Aorta (tissue), 5 donors: ENCODE data around the gene CDK2. TPM values are rescaled to one million over a fixed set of nuclear protein-coding genes. Genes with fewer than 3 reads are reported as not detected.
"Not testable (repeated sequence)": the region's sequence is repeated elsewhere in the genome, so short reads cannot be mapped to it uniquely, and the experiment has no call there.

Experiments
- ATAC-seq: fragments of 200-7000 bp; cut with Tn5 transposase; one replicate; pipeline ENCODE4 v1.9.1; 2022; ENCODE audit warnings: moderate library complexity; ENCODE audit not compliant: low FRiP score
- DNase-seq, 2 donors: peaks; one replicate each; pipeline ENCODE4 v3.0.0-alpha.2; 2020
- H3K27ac ChIP-seq, 2 donors: one replicate each; pipeline ENCODE4 v1.5.1; 2013; ENCODE audit warnings: low read length in 2 of 2, mild to moderate bottlenecking in 2 of 2, moderate library complexity in 2 of 2, control low read depth in 1 of 2, inconsistent platforms in 1 of 2, low read depth in 1 of 2
- H3K27me3 ChIP-seq, 2 donors: one replicate each; pipeline ENCODE4 v1.6.1; 2013; ENCODE audit warnings: control low read depth in 1 of 2, low read length in 1 of 2, mild to moderate bottlenecking in 1 of 2, moderate library complexity in 1 of 2; ENCODE audit not compliant: insufficient read depth in 2 of 2, control insufficient read depth in 1 of 2
- H3K36me3 ChIP-seq, 2 donors: one replicate each; pipeline ENCODE4 v1.6.1; 2013; ENCODE audit warnings: control low read depth in 1 of 2, low read length in 1 of 2, mild to moderate bottlenecking in 1 of 2; ENCODE audit not compliant: insufficient read depth in 2 of 2, control insufficient read depth in 1 of 2
- H3K4me1 ChIP-seq, 2 donors: one replicate each; pipeline ENCODE4 v1.6.1; 2013; ENCODE audit warnings: low read length in 2 of 2, control low read depth in 1 of 2, mild to moderate bottlenecking in 1 of 2, moderate library complexity in 1 of 2; ENCODE audit not compliant: insufficient read depth in 2 of 2, control insufficient read depth in 1 of 2
- H3K4me3 ChIP-seq, 2 donors: one replicate each; pipeline ENCODE4 v1.5.1; 2013; ENCODE audit warnings: low read length in 2 of 2, control low read depth in 1 of 2, mild to moderate bottlenecking in 1 of 2
- H3K9me3 ChIP-seq: one replicate; pipeline ENCODE4 v1.6.1; 2013; ENCODE audit warnings: mild to moderate bottlenecking, low read length; ENCODE audit not compliant: control insufficient read depth
- WGBS, 2 donors: extraction: QIAGEN DNeasy Blood & Tissue Kit; methylation state at CpG; one replicate each; pipeline ENCODE4 v1.1.7; 2013; 5-methylcytosine and 5-hydroxymethylcytosine counted together
- intact Hi-C, 2 donors: fragments of 100-400 bp; cut with DNase I; formaldehyde crosslinking; loops; one replicate each; pipeline versions ENCODE4 v1.14.2 to v1.15.0; 2022
- polyA plus RNA-seq, 2 donors: library from polyadenylated mRNA; stranded (reverse); fragments of 200-250 nt; gene quantifications; one replicate each; pipeline ENCODE4 v1.2.3, GENCODE V29; 2013
- total RNA-seq, 2 donors: library from RNA; stranded (reverse); fragmentation: NEBNext Ultra II Directional; extraction: Animal tissue kit (Norgen Biotek cat#: 25700); gene quantifications; one replicate each; pipeline ENCODE4 v1.2.1, GENCODE V29; 2021
- donor health status: healthy with polysubstance abuse.
- donor health status: Bipolar disorder and iron deficiency.
- donor health status: DM: no; HTN: no; CAD: no.
- donor health status: DM: no; HTN: no; CAD: no.
- donor health status: DM: yes; HTN: yes; CAD: no.

Gene CDK2
- total and polyA plus RNA-seq, 4 donors = 27.9 to 36.5 (median 32.6) TPM

- ATAC-seq, H3K4me1 ChIP-seq, H3K4me3 ChIP-seq, H3K36me3 ChIP-seq, H3K27ac ChIP-seq, H3K9me3 ChIP-seq, H3K27me3 ChIP-seq, DNase-seq, intact Hi-C loops: not testable (repeated sequence)
- 75 to 77% methylated on average over 5 of the region's 5 CpGs for WGBS, 2 donors
Measured at GRCh38 chr12:55981882-55982281, 15.3 kb downstream of the CDK2 start.

GRCh38 chr12:55982319-55982936, 15.8 kb downstream of the CDK2 start:
- no peak for ATAC-seq
- peaks cover 0 to 1% of the 10 kb centered on the region in 2 donors for H3K36me3 ChIP-seq
- 69 to 74% methylated on average over 3 of the region's 3 CpGs for WGBS, 2 donors
- no peak overlapping the region for H3K4me3 ChIP-seq
- DNase-seq = no peak
- no peaks in the 10 kb centered on the region for H3K4me1 ChIP-seq
- H3K27me3 ChIP-seq = no peaks in the 10 kb centered on the region
- intact Hi-C loops = no loop called here
- no peak overlapping the region for H3K27ac ChIP-seq
- no peaks in the 10 kb centered on the region for H3K9me3 ChIP-seq

DNA sequence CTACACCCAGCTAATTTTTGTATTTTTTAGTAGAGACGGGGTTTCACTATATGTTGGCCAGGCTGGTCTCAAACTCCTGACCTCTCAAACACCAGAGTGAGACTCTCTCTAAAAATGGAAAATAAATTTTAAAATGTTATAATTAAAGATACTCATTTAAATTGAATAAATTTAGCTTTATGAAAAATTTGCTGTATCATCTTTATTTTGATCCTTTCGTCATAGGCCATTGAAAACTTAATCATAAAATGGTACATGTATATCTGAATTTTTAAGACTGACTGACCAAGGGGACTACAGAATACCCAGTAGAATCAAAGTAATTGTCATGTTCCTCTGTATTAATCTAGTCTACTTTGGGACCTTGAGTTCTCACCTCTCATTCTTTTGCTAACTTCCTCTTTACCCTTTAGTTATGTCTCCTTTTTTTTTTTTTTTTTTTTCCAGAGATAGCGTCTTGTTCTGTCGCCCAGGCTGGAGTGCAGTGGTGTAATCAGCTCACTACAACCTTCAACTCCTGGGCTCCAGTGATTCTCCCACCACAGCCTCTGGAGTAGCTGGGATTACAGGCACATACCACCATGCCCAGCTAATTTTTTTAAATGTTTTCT, 16.7 kb downstream of the CDK2 start:
- H3K27me3 ChIP-seq = no peaks in the 10 kb centered on the region
- H3K4me1 ChIP-seq = no peaks in the 10 kb centered on the region
- 81 to 87% methylated on average over 4 of the region's 4 CpGs for WGBS, 2 donors
- DNase-seq (no peak), ATAC-seq (no peak)
- H3K36me3 ChIP-seq = peaks cover 0 to 1% of the 10 kb centered on the region in 2 donors
- no peaks in the 10 kb centered on the region for H3K9me3 ChIP-seq
- intact Hi-C loops = no loop called here
- H3K27ac ChIP-seq = no peak overlapping the region
- H3K4me3 ChIP-seq = no peak overlapping the region

DNA sequence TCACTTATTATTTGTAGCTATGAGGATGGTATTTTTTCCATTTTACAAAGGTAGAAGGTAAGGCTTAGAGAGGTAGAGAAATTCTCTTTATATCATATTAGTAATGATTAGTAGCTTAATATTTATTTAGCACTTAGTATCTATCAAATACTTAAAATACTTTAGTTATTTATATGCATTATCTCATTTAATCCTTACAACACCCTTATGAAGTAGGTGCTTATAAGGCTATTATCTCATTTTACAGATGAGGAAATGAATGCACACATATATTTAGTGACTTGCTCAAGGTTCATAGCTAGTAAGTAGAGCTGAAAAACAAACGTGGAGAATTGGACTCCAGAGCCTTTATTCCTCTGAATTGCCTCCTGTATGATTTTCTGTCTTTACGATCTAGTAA, 18.2 kb downstream of the CDK2 start:
- intact Hi-C loops = no loop called here
- no peaks in the 10 kb centered on the region for H3K4me1 ChIP-seq
- H3K9me3 ChIP-seq = no peaks in the 10 kb centered on the region
- no peak for DNase-seq
- WGBS, 2 donors = 61 to 62% methylated on average over 2 of the region's 2 CpGs
- H3K27me3 ChIP-seq = no peaks in the 10 kb centered on the region
- H3K4me3 ChIP-seq = no peak overlapping the region
- H3K27ac ChIP-seq = no peak overlapping the region
- H3K36me3 ChIP-seq = peaks cover 0 to 3% of the 10 kb centered on the region in 2 donors
- no peak for ATAC-seq

GRCh38 chr12:55985341-55985740, 18.7 kb downstream of the CDK2 start:
- no peaks in the 10 kb centered on the region for H3K4me1 ChIP-seq
- H3K27ac ChIP-seq = no peak overlapping the region
- 87 to 89% methylated on average over 4 of the region's 4 CpGs for WGBS, 2 donors
- no peaks in the 10 kb centered on the region for H3K27me3 ChIP-seq
- H3K9me3 ChIP-seq = no peaks in the 10 kb centered on the region
- peaks cover 2 to 4% of the 10 kb centered on the region in 2 donors for H3K36me3 ChIP-seq
- ATAC-seq (no peak), DNase-seq (no peak)
- no peak overlapping the region for H3K4me3 ChIP-seq
- intact Hi-C loops = no loop called here

- H3K36me3 ChIP-seq = not testable (repeated sequence)
Measured at GRCh38 chr12:55985976-55986375, 19.3 kb downstream of the CDK2 start.

DNA sequence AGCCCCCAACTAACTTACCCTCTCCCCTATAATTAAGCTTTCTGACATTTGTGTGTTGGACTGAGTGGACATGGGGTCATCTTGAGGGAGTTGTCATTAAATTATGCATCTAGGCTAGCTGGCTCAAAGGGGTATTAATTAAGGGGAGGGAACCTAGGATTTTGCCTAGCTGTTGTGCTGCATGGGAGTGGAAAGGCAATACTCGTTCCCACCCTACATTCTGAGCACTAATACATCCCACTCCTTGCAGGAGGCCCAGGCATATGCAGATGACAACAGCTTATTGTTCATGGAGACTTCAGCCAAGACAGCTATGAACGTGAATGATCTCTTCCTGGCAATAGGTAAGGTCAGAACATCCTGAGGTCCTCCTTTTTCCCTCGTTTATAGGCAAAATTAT, 24.5 kb downstream of the CDK2 start:
- DNase-seq = no peak
- no peak overlapping the region for H3K27ac ChIP-seq
- ATAC-seq = no peak
- H3K27me3 ChIP-seq = no peaks in the 10 kb centered on the region
- no peak overlapping the region for H3K4me3 ChIP-seq
- no peaks in the 10 kb centered on the region for H3K9me3 ChIP-seq
- intact Hi-C loops = no loop called here
- H3K4me1 ChIP-seq = no peaks in the 10 kb centered on the region
- 84 to 87% methylated on average over 3 of the region's 3 CpGs for WGBS, 2 donors
- peaks cover 10 to 15% of the 10 kb centered on the region in 2 donors for H3K36me3 ChIP-seq

More at GRCh38 chr12:55985976-55986375, 19.3 kb downstream of the CDK2 start:
- H3K4me1 ChIP-seq, intact Hi-C loops, H3K4me3 ChIP-seq, H3K9me3 ChIP-seq, H3K27ac ChIP-seq, ATAC-seq, H3K27me3 ChIP-seq, DNase-seq: not testable (repeated sequence)
- 87 to 91% methylated on average over 7 of the region's 7 CpGs for WGBS, 2 donors

- H3K4me3 ChIP-seq = no peak overlapping the region
- WGBS, 2 donors = 78 to 79% methylated on average over 4 of the region's 4 CpGs
- DNase-seq (no peak), ATAC-seq (no peak)
- H3K9me3 ChIP-seq = no peaks in the 10 kb centered on the region
- no peaks in the 10 kb centered on the region for H3K27me3 ChIP-seq
- intact Hi-C loops = no loop called here
- no peaks in the 10 kb centered on the region for H3K4me1 ChIP-seq
- no peak overlapping the region for H3K27ac ChIP-seq
- H3K36me3 ChIP-seq = peaks cover 10 to 14% of the 10 kb centered on the region in 2 donors
Measured at GRCh38 chr12:55993230-55993853, 26.7 kb downstream of the CDK2 start.

DNA sequence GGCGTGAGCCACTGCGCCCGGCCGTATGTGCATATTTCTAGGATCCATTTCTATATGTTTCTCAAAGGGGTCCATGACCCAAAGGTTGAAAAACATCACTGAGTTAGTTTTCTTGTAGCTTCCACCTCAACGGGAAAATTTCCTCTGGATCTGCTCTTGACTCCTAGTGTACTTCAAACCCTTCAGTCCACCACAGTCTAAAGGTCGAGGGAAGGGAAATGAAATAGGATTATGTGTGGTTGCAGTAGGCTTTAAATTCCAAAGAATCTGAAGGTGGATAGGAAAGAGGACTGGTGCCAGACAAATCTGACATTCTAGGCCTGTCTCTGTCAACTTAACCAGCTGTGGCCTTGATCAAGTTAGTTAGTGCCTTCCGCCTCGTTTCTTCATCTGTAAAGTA, 28.7 kb downstream of the CDK2 start:
- no peak for ATAC-seq
- intact Hi-C loops = loop anchor here (5.0 kb wide), 2 partner anchors 37 to 47 kb away; partner anchors contain the start of gene RPS26 (in 1 of the 2)
- Histone ChIP-seq H3K4me1 (no peaks in the 10 kb centered on the region), H3K36me3 (peaks cover 9 to 11% of the 10 kb centered on the region in 2 donors), H3K27ac (no peak overlapping the region), H3K4me3 (no peak overlapping the region), H3K27me3 (no peaks in the 10 kb centered on the region), H3K9me3 (no peaks in the 10 kb centered on the region)
- WGBS, 2 donors = 73 to 77% methylated on average over 8 of the region's 8 CpGs
- DNase-seq = no peak
